GM15510 (cell line): ENCODE data around the gene NAALADL2.

ENCODE experiments used
- POLR2A ChIP-seq: IDR thresholded peaks from 3 replicates; pipeline ENCODE4 v1.6.1; 2011; ENCODE audit warnings: borderline replicate concordance; ENCODE audit not compliant: insufficient read length; ENCODE audit errors: extremely low read depth

NAALADL2 gene

GRCh38 chr3:175521406-175521805, 662.3 kb downstream of the NAALADL2 start:
- TF ChIP-seq POLR2A = no peak

GRCh38 chr3:175526191-175526590, 667.1 kb downstream of the NAALADL2 start:
- no peak for TF ChIP-seq POLR2A

- no peak for TF ChIP-seq POLR2A
Measured at GRCh38 chr3:175526609-175527280, 667.6 kb downstream of the NAALADL2 start.

GRCh38 chr3:175535351-175535750, 676.2 kb downstream of the NAALADL2 start:
- TF ChIP-seq POLR2A = no peak

- no peak for TF ChIP-seq POLR2A
Measured at GRCh38 chr3:175546115-175546514, 687.0 kb downstream of the NAALADL2 start.

GRCh38 chr3:175552929-175553328, 693.8 kb downstream of the NAALADL2 start:
- no peak for TF ChIP-seq POLR2A

GRCh38 chr3:175554801-175555200, 695.7 kb downstream of the NAALADL2 start:
- TF ChIP-seq POLR2A = no peak

GRCh38 chr3:175558261-175558660, 699.1 kb downstream of the NAALADL2 start:
- no peak for TF ChIP-seq POLR2A

GRCh38 chr3:175564363-175564762, 705.2 kb downstream of the NAALADL2 start:
- TF ChIP-seq POLR2A = no peak

- TF ChIP-seq POLR2A = no peak
Measured at GRCh38 chr3:175571096-175571495, 712.0 kb downstream of the NAALADL2 start.

GRCh38 chr3:175573226-175573625, 714.1 kb downstream of the NAALADL2 start:
- TF ChIP-seq POLR2A = no peak

GRCh38 chr3:175580318-175580717, 721.2 kb downstream of the NAALADL2 start:
- no peak for TF ChIP-seq POLR2A

- TF ChIP-seq POLR2A = no peak
Measured at GRCh38 chr3:175585898-175586297, 726.8 kb downstream of the NAALADL2 start.

- TF ChIP-seq POLR2A = no peak
Measured at GRCh38 chr3:175590745-175591144, 731.6 kb downstream of the NAALADL2 start.

- TF ChIP-seq POLR2A = no peak
Measured at GRCh38 chr3:175591375-175591774, 732.2 kb downstream of the NAALADL2 start.

- no peak for TF ChIP-seq POLR2A
Measured at GRCh38 chr3:175593331-175593730, 734.2 kb downstream of the NAALADL2 start.

GRCh38 chr3:175598740-175599139, 739.6 kb downstream of the NAALADL2 start:
- TF ChIP-seq POLR2A = no peak
